AG20443 (cell line): ENCODE data around the gene ZNF683.
"Not testable (repeated sequence)": the region's sequence is repeated elsewhere in the genome, so short reads cannot be mapped to it uniquely, and the experiment has no call there.

Experiments used
- DNase-seq: peaks from one replicate; pipeline ENCODE4 v3.0.0; 2012; ENCODE audit warnings: low spot score, mixed read lengths

Gene ZNF683

DNA sequence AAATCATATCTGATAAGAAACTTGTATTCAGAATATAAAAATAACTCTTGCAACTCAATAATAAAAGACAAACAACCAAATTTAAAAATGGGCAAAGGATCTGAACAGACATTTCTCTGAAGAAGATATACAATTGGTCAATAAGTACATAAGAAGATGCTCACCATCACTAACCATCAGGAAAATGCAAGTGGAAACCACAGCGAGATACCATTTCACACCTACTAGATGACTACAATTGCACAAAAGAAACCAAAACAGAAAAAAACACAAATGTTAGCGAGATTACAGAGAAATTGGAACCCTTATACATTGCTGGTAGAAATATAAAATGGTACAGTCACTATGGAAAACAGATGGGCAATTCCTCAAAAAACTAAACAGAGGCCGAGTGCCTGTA is 11.5 kb upstream of the ZNF683 start:
- no peak for DNase-seq

DNA sequence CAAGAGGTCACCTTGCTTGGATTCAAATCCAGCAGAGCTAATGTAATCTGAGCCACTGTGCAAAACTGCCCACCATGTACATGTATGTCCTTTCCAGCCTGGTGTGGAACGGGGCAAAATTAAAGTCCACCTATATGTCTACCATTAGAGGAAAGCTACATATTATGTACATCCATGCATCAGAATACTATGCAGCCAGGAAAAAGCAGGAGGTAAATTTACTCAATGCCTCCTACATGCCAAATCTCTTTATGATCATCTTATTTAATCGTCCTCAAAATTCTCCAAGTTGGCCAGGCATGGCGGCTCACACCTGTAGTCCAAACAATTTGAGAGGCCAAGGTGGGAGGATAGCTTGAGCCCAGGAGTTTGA is 6.3 kb upstream of the ZNF683 start:
- DNase-seq, result no peak

DNA sequence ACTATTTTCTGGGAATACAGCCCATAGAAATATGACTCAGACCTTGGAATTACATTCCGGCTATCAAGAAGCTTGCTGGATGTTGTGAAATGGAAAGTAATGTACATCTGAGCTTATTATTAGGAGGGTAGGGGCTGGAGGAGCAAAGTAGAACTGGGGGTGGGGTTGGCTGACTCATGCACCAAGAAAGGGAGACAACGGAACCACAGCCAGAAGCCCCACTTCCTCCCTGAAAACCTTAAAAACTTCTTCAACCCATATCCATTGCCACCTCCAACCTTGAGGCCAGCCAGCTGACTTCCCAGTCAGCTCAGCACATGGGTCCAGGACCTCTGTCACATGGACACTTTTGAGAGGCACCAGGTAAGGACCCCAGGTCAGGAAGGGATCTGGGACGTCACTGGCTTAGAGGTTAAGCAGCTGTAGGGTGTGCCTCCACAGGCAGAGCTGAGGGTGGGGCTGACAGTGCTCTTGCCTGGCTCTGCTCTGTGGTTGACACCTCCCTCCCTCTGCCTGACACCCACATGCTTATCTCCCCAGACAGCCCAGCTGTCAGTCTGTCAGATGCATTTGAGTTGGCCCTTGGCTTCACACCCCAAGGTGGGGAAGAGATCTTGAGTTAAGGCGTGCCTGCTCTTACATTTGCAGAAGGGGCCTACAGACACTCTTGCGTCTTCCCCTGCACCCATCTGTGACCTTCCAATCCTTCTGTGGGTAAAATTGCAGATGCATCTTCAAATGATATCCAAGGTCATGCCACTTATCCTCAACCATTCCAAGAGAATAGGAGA is 5.7 kb upstream of the ZNF683 start:
- peak; percentile 88 for DNase-seq

DNA sequence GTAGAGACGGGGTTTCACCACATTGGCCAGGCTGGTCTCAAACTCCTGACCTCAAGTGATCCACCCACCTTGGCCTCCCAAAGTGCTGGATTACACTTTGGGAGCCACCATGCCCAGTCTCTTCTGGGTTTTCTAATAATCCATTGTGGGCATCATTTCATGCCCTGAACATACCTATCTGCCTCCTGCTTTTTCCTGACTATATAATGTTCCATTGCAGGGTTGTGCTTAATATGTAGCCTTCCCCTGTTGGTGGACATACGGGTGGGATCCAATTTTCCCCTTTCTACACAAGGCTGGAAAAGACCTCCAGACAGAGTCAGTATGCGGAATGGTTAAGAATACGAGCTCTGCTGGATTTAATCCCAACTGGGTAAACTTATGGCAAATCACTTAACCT is 3.5 kb upstream of the ZNF683 start:
- no peak for DNase-seq

DNA sequence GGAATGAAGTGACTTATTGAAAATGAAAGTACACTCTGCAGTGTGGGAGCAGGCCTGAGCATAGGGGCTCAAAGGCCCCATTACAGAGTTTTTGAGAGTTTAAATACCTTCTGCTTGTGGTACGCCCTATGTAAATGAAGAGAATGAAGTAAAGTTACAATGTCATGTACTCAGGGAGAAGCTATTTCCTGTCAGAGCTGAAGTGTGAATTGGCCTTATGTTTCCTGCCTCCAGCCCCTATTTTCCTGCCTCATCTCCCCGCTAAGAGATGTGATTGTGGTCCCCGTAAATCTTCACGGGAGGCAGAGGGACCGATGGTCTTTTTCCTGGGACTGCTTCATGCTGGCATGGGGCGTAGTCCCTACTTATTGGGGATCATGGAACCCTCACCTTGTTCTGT is 2.5 kb upstream of the ZNF683 start:
- no peak for DNase-seq

DNA sequence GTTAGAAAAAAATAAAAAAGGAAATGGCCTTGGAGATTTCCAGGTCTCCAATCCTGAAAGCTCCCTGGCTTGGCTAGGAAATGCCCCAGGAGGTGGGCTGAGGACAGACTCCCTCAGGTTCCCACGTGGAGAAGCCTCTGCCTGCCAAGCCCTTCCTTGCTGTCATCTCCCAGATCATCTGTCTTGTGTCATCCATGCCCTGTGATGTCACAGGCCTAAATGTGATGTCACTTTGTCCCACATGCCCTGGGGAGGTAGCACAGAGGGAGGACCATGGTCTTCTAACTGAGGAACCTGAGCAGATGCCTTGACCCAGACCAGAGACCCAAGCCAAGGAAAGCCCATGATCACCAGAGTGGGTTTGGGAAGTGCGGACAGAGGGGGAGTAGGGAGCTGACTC is 1.8 kb upstream of the ZNF683 start:
- DNase-seq, result not testable (repeated sequence)

DNA sequence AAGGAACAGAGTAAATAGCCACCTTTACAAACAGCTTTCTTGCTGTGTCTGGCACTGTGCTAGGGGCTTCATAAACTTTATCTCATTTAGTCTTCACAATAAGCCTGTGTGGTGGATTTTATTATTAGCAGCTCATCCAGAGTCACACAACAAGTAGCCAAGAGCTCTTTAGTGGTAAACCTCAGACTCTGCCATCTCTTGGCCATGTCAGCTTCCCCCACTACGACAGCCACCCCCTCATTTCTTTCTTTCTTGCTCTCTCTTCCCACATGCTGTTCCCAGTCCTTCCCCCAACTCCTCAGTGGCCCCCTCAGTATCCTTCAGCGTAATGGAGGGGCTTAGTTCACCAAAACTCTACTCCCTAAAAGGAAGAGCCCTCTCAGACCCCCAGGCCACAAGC is 1.2 kb upstream of the ZNF683 start:
- DNase-seq, result no peak

DNA sequence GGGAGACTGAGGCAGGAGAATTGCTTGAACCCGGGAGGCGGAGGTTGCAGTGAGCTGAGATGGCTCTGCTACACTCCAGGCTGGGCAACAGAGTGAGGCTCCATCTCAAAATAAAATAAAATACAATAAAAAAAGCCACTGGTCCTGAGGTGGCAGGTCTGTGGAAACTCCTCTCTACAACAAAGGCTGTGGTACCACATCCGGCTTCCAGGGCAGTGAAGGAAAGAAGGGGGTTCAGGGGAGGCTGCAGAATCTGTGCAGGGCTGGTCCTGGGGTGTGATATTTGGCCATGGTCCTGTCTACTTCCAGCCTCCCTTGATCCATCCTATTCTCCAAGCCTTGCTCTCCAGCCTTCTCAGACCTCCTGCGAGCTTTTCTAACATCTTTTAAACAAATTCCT is 731 bp upstream of the ZNF683 start:
- DNase-seq, result no peak

DNA sequence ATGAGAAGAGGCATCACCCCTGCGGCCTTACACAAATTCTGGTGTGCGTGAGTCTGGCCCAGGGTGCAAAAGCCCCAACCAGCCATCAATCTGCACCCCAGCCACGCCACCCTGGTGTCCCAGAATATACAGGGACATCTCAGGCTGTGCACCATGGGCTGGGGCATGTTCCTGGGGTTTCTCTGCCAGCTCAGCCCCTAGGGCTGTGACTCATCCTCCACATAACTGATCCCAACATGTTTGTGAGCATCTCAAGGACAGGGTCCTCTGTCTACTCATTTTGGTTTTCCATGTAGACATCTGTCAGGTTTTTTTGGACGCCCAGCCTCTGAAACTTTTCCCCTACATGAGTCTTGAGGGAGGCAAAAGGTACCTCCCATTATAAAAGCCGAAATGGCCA is 511 bp downstream of the ZNF683 start:
- peak; percentile 51 for DNase-seq

DNA sequence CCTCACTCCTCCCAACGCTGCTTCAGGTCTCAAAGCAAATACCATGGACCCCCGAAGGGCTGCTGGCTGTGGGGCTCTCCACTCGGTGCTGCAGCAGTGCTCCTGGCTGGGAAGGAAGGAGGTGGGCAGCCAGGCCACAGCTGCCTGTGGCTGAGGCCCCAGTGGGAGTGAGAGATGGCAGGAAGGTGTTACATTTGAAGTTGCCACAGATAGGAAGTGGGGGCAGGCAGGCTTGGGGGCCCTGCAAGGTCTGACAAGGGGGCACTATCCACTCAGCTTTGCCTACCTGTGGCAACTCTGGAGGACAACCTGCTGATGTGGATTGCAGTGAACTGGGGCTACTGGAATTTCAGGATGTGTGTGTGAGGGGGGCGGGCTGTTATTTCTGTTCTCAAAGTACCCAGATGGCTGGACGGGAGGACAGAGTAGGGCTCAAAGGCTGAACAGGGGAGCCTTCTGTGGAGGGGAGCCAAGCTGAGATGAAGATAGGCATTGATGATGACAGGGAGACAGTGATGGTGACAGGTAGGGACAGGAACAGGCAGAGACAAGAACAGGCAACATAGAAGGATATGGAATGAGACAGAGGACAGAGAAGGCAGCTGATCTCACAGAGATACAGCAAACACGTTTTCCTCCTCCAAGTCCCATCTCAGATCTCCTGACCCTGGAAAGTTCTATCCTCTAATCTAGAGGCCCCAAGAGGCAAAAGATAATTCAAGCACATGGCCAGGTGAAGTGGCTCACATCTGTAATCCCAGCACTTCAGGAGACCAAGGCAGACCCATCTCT is 1.8 kb downstream of the ZNF683 start:
- no peak for DNase-seq

DNA sequence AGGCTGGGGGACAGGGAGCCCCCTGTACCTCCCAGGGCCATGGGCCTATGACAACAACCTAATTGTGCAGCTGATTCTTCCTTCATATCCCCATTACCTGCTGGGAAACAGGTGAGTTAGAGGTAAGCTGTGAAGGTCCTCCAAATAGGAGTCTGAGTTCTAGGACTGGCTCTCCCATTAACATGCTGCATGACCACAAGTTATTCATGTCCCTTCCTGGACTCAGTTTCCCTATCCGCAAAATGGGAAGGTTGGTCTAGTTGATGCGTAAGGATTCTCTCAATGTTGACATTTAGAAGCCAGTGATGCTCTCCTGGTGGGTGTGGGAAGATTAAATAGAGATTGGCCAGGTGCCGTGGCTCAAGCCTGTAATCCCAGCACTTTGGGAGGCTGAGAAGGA is 4.1 kb downstream of the ZNF683 start:
- DNase-seq, result no peak

DNA sequence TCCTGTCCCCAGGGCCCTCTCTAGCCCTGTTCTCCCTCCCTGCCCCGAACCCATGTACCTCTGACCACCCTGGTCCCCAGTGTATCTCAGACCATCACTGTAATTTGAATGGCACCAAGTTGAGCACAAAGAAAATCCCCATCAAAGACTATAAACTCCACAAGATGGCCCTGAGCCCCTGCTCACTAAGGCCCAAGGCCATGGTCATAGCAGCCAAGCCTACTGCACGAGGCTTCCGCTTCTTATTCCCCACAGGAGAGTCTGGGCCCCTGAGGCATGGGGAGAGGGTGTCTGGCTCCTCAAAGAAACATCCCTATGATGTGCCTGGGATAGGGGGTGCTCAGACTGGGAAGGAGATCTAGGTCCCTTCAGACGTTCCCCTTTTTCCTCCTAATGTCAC is 4.5 kb downstream of the ZNF683 start:
- DNase-seq, result no peak

DNA sequence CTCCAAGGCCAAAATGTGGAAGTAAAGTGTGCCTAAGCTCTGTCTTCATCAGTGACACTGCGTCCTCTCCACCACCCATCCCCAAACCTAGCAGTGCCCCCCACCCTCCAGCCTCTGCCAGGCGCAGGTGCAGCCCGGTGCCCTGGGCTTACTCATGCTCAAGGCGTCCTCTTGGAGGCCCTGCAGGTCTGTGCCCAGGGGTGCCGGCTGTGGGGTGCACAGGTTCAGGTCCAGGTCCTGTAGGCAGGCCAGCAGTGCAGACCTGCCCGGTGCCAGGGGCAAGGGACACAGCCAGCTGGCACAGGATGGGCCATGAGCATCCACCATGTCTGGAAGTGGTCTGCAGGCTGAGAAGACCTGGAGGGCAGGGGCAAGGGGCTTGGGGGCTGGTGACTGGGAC is 5.1 kb downstream of the ZNF683 start:
- DNase-seq, result no peak

DNA sequence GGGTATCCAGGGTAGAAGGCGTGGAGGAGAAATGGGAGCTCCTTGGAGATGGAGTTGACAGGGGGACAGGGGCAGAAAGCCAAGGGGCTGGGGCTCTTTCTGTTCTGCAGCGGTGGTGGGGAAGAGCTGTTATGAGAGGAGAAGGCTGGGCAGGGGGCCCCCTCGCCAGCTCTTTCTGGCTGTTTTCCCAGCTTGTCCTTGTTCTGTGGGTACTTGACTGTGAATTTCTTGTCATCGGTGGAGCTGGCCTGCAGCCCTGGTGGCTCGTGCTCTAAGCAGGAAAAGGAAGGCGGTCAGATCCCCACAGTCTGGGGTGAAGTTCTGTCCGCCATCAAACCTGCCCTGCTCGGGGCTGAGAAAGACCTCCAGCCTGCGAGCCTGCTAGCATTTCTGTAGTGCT is 7.6 kb downstream of the ZNF683 start:
- no peak for DNase-seq

DNA sequence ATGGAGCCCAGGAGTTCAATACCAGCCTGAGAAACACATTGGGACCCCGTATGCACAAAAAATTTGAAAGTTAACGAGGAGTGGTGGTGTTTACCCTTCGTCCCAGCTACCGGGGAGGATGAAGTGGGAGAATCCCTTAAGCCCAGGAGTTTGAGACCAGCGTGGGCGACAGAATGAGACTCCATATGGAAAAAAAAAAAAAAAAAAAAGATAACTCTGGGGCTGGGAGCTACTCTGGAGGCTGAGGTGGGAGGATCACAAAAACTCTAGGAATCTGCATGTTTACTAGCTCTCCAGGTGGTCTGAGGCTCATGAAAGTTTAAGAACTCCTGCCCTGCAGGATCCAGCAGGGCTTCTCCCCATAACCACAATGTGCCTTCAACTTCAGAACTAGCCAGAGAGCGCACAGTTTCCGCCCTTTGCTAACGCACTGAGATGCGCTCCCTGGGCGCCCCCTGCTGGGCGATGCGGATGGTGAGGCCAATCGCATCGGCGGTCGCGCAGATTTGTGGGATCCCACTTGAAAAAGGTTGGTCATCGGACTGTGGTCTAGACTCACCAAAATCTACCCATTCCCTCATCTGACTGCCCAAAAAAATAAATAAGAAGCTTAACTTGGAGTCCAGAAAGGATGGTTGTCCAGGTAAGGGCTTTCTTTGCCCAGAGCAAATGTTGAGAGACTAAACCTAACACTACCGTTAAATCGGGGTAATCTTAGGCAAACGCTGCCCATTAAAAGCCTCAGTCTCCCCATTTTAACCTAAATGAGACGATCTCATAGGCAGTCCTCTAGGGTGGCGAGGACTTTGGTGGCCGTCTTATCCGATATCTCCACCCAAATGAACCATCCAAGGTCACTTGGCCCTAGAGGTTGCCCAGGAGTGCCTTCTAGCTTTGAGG is 8.8 kb downstream of the ZNF683 start:
- peak; percentile 85 for DNase-seq

DNA sequence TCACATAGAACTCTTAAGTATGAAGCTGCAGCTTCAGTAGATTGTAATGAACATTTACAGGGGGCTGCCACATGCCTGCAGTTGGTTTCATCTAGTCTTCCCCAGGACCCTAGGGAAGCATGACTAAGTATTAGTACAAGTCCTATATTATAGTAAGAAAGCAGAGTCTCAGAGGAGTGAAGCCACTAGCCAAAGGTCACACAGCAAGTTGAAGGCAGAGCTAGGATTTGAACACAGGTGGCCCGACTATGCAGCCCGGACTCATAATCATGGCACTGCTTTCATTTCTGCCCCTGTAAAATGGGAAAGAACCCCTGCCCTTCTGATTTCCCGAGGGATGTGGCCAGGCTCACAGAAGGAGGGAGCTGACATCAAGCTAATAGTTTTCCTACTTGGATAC is 10.2 kb downstream of the ZNF683 start:
- no peak for DNase-seq

DNA sequence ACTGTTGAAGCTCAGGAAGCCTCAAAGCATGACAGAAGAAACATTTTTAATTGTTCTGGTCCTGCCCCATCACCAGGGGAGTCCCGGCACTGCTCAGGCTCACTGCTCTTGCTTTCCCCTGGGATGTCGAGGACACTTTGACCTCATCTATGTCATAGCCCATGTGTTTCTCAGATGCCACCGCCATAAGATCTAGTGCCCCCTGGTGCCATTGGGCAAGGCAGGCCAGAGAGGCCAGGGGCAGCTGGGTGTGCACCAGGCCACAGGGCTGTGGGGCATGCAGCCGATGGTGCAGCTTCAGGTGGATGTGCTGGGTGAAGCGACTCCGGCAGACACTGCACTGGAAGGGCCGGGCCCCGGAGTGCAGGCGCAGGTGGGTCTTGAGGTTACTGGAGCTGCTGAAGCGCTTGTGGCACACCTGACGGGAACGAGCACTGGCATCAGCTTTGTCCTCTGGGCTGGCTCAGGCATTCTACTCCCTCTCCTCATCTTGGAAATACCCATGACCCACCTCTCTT is 10.9 kb downstream of the ZNF683 start:
- no peak for DNase-seq

DNA sequence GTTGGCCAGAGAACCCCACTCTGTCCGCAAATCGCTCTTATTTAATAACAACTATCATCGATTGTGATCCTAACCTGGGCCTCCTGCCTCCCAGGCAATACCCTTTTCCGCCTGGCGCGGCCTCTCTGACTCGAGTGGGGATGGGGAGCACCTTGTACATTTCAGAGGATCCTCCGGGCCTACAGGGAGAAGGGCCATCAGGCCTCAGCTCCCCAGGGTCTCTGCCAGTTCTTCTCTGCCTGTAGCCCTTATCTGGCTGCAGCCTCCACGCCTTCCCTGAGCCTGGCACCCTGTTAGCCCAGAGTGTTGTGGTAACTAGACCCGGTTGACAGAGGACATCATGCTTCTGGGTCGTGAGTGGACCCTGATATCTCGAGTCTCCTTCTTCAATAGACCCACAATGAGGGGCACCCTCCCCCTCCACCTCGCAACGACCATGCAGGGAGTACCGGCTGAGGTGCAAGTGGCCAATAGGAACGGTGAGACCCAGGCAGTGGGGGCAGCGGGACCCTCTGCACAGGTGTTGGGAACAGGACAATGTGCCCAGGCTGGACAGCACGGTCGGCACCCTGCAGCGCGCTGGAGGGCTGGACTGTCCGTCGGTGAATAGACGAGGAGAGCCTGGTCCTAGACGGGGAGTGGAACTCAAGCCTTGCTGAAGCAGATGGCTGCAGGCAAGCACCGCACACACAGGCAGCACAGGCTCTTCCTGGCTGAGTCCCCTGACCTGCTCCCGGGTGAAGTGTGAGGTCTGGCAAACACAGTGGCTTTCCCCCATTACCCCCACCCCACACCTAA is 11.5 kb downstream of the ZNF683 start:
- DNase-seq, result no peak

DNA sequence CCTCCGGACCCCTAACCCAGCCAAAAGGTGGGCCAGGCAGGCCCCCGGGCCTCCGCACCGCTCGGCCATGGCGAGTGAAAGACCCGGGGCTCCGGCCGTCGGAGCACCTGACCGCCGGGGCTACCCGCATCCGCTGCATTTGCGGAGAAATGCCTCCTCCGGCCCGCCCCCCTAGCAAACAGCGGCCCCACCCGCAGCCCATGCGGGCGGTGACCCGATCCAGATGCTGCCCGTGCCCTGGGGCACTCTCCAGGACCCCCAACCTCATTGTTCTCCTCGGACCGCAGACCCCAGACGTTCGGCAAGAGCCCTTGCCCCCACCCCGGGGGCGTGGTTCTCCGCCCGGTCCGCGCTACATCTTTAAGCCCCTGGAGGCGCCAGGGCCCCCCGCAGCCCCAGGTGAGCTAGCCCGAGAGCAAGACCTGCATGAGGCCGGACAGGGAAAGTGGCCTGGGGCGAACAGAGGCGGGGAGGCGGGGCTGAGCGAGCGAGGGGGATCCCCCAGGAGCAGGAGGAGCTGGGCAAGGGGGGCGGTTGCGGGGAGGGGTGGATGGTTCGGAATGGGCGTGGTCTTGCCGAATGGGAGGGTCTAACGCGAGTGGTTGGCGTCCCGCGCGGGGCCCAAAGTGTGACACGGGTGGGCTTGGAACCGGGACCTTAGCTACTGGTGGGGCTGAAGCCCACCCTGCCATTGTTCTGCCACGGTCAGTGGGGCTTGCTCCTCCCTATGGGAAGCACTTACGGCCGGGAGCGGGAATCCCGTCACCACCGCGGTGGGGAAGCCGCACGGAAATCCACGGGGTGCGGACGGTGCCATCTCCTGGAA is 12.4 kb downstream of the ZNF683 start:
- DNase-seq, result no peak
